Panc1 (cell line): Measurements from ENCODE around the gene TPSB2. TPM values are rescaled to one million over a fixed set of nuclear protein-coding genes. Genes with fewer than 3 reads are reported as not detected.

Source experiments
- ATAC-seq: fragments of 200-7000 bp; cut with Tn5 transposase; 2 replicates; pipeline ENCODE4 v1.9.1; 2020; ENCODE audit warnings: mild to moderate bottlenecking, moderate library complexity
- BruUV-seq: library from RNA; stranded (reverse); fragments of 400-500 nt; replicated peaks from 2 replicates; lab custom pipeline; 2021; lab: Mats Ljungman, UMichigan
- CTCF ChIA-PET: fragments of 300-600 bp; sonication (Branson Sonifier 250); formaldehyde crosslinking; loops from one replicate; lab custom pipeline; 2022; ENCODE audit warnings: antibody characterized with exemption; lab: Charles Lee
- POLR2A ChIA-PET: fragments of 300-600 bp; sonication (Branson Sonifier 250); formaldehyde crosslinking; loops from one replicate; lab custom pipeline; 2022; ENCODE audit warnings: antibody characterized with exemption; lab: Charles Lee
- DNase-seq: peaks from one replicate; pipeline ENCODE4 v3.0.0-alpha.2; 2010; ENCODE audit warnings: low read depth, low spot score
- H3K27ac ChIP-seq: 2 replicates; pipeline ENCODE4 v1.5.1; 2011; ENCODE audit warnings: mild to moderate bottlenecking, low read length, inconsistent platforms
- H3K27me3 ChIP-seq: fragments of 200-500 bp; sonication (Bioruptor generic); 2 replicates; pipeline ENCODE4 v1.6.0; 2014; ENCODE audit warnings: low read length, inconsistent platforms; ENCODE audit not compliant: control insufficient read depth, insufficient read depth
- H3K36me3 ChIP-seq: fragments of 200-500 bp; sonication (Bioruptor generic); 2 replicates; pipeline ENCODE4 v1.5.1; 2014; ENCODE audit warnings: inconsistent platforms, mild to moderate bottlenecking, low read length, moderate library complexity; ENCODE audit not compliant: control insufficient read depth, insufficient read depth
- H3K4me1 ChIP-seq: 2 replicates; pipeline ENCODE4 v1.5.1; 2011; ENCODE audit warnings: inconsistent platforms, mild to moderate bottlenecking, low read length, moderate library complexity; ENCODE audit not compliant: control insufficient read depth, insufficient read depth
- H3K4me3 ChIP-seq, 2 experiments: 2 replicates each; pipeline ENCODE4 v1.5.1; 2011 to 2012; ENCODE audit warnings: low read depth in 2 of 2, low read length in 2 of 2, mild to moderate bottlenecking in 2 of 2, inconsistent platforms in 1 of 2, moderate library complexity in 1 of 2
- H3K9me3 ChIP-seq: fragments of 200-500 bp; sonication (Bioruptor generic); 2 replicates; pipeline ENCODE4 v1.5.1; 2014; ENCODE audit warnings: low read depth, mild to moderate bottlenecking, inconsistent platforms, low read length, moderate library complexity; ENCODE audit not compliant: control insufficient read depth, insufficient read depth
- POLR2AphosphoS5 ChIP-seq: IDR thresholded peaks from 2 replicates; pipeline ENCODE4 v1.6.1; 2012; ENCODE audit warnings: mild to moderate bottlenecking, low read depth, low read length, moderate library complexity
- REST ChIP-seq, 2 experiments: IDR thresholded peaks; 2 replicates each; pipeline ENCODE4 v1.6.1; 2011 to 2012; ENCODE audit warnings: low read depth in 2 of 2, control low read depth in 1 of 2, low read length in 1 of 2, mild to moderate bottlenecking in 1 of 2, moderate library complexity in 1 of 2; ENCODE audit not compliant: insufficient read depth in 1 of 2
- SIN3A ChIP-seq: IDR thresholded peaks from 2 replicates; pipeline ENCODE4 v1.6.1; 2012; ENCODE audit warnings: low read depth, mild to moderate bottlenecking, low read length, moderate library complexity, borderline replicate concordance; ENCODE audit not compliant: insufficient read depth
- TCF7L2 ChIP-seq: IDR thresholded peaks from 2 replicates; pipeline ENCODE4 v1.6.1; 2011; ENCODE audit warnings: mild to moderate bottlenecking, low read depth, low read length, inconsistent platforms
- in situ Hi-C: cut with HindIII; loops from 2 replicates; pipeline ENCODE4 v1.10.0; 2016; ENCODE audit warnings: low sequenced_read_pairs, low pct_unique_long_range_greater_than_20kb
- intact Hi-C: fragments of 100-400 bp; cut with micrococcal nuclease; formaldehyde crosslinking; loops from one replicate; pipeline ENCODE4 v1.10.0; 2022; ENCODE audit not compliant: unreplicated experiment
- total RNA-seq: library from RNA; stranded (reverse); gene quantifications from one replicate; pipeline ENCODE4 v1.2.1, GENCODE V29; 2021; ENCODE audit not compliant: unreplicated experiment
- TF ChIP-seq, protein P1 (sequence below): fragments of 450-650 bp; IDR thresholded peaks from 2 replicates; pipeline ENCODE4 v1.5.1; 2017; ENCODE audit warnings: mild to moderate bottlenecking

TPSB2 gene
- total RNA-seq, 1 experiment from 2014 or later: 0.57 TPM

GRCh38 chr16:1216296-1216619 is 13.7 kb downstream of the TPSB2 start:
- H3K27ac ChIP-seq: no peak overlapping the region
- intact Hi-C loops (no loop called here), in situ Hi-C loops (no loop called here)
- BruUV-seq: no TSS peak
- ChIA-PET CTCF (no interaction called here), POLR2A (no interaction called here)
- no peaks in the 10 kb centered on the region for H3K4me1 ChIP-seq
- H3K9me3 ChIP-seq: no peaks in the 10 kb centered on the region
- no peak overlapping the region for H3K4me3 ChIP-seq
- H3K27me3 ChIP-seq: no peaks in the 10 kb centered on the region
- H3K36me3 ChIP-seq: no peaks in the 10 kb centered on the region
- DNase-seq (no peak), ATAC-seq (no peak)
- no peak for TF ChIP-seq REST (IDR thresholded peaks at IDR 0.05; ENCODE audit: insufficient read depth in 1 of 2, low read depth in 2 of 2, low read length in 1 of 2)
- TF ChIP-seq, protein P1, sequence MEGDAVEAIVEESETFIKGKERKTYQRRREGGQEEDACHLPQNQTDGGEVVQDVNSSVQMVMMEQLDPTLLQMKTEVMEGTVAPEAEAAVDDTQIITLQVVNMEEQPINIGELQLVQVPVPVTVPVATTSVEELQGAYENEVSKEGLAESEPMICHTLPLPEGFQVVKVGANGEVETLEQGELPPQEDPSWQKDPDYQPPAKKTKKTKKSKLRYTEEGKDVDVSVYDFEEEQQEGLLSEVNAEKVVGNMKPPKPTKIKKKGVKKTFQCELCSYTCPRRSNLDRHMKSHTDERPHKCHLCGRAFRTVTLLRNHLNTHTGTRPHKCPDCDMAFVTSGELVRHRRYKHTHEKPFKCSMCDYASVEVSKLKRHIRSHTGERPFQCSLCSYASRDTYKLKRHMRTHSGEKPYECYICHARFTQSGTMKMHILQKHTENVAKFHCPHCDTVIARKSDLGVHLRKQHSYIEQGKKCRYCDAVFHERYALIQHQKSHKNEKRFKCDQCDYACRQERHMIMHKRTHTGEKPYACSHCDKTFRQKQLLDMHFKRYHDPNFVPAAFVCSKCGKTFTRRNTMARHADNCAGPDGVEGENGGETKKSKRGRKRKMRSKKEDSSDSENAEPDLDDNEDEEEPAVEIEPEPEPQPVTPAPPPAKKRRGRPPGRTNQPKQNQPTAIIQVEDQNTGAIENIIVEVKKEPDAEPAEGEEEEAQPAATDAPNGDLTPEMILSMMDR: no peak
- no peak for TF ChIP-seq POLR2AphosphoS5
- no peak for TF ChIP-seq TCF7L2
- no peak for TF ChIP-seq SIN3A

DNA sequence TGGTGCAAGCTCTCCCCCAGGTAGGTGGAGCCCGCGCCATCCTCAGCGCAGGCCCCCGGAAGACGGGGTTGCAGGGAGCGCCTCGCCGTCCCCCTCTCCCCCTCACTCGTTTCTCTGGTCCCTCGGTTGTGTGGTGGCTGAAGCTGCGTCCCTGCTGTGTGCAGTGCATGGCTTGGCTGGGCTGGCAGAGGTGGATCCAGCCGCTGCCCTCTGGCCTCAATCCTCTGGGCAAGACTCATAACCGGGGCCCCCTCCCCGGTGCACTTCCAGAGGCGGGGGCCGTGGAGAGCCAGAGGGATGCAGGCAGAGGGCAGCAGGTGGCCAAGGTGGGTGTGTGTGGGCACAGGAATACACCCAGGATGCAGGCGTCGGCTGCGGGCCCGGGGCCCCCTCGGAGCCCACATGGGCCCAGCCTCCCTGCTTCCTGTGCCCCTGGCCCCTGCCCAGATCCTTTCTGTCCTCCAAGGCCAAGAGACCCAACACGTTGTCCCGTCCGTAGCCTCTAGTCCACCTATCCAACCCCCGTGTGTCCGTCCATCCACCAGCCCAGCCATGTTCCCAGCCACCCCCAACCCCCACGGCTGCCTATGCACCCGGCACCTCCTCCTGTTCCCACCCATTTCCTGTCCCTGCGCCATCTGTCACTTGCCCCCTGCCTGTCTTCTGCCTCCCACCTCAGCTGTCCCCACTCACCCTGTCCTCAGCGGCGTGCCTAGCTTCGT is 14.2 kb downstream of the TPSB2 start:
- H3K4me3 ChIP-seq: no peak overlapping the region
- no peaks in the 10 kb centered on the region for H3K27me3 ChIP-seq
- H3K9me3 ChIP-seq: no peaks in the 10 kb centered on the region
- ATAC-seq (no peak), DNase-seq (no peak)
- POLR2A ChIA-PET: no interaction called here
- no peaks in the 10 kb centered on the region; the same call in 1 of the 2 replicates for H3K36me3 ChIP-seq
- H3K4me1 ChIP-seq: no peaks in the 10 kb centered on the region
- no peak overlapping the region for H3K27ac ChIP-seq
- intact Hi-C loops: no loop called here
- TF ChIP-seq SIN3A (no peak), TCF7L2 (no peak), POLR2AphosphoS5 (no peak)
- CTCF ChIA-PET: no interaction called here
- no TSS peak for BruUV-seq
- in situ Hi-C loops: no loop called here

GRCh38 chr16:1214719-1215118 is 15.3 kb downstream of the TPSB2 start:
- no peaks in the 10 kb centered on the region; the same call in 1 of the 2 replicates for H3K36me3 ChIP-seq
- no peak overlapping the region for H3K27ac ChIP-seq
- no peak for ATAC-seq
- H3K4me1 ChIP-seq: no peaks in the 10 kb centered on the region
- CTCF ChIA-PET: no interaction called here
- no peaks in the 10 kb centered on the region for H3K27me3 ChIP-seq
- no TSS peak for BruUV-seq
- intact Hi-C loops (no loop called here), in situ Hi-C loops (no loop called here)
- no peak overlapping the region for H3K4me3 ChIP-seq
- POLR2A ChIA-PET: interaction anchor here (0.5 kb wide), 1 partner anchor 94 kb away, joined by 9 read pairs; no protein-coding TSS in a partner anchor
- no peak for DNase-seq
- TF ChIP-seq REST (IDR thresholded peaks at IDR 0.05; ENCODE audit: insufficient read depth in 1 of 2, low read depth in 2 of 2, low read length in 1 of 2): no peak
- no peak for TF ChIP-seq TCF7L2
- no peak for TF ChIP-seq POLR2AphosphoS5
- no peak for TF ChIP-seq SIN3A
- TF ChIP-seq, protein P1: no peak
- H3K9me3 ChIP-seq: no peaks in the 10 kb centered on the region
